ENCODE measurements around the gene CD209. TPM values are rescaled to one million over a fixed set of nuclear protein-coding genes. Genes with fewer than 3 reads are reported as not detected.
"Not testable (repeated sequence)": the region's sequence is repeated elsewhere in the genome, so short reads cannot be mapped to it uniquely, and the experiment has no call there.

Gene CD209
- polyA plus RNA-seq, 1 experiment, result not detected

DNA sequence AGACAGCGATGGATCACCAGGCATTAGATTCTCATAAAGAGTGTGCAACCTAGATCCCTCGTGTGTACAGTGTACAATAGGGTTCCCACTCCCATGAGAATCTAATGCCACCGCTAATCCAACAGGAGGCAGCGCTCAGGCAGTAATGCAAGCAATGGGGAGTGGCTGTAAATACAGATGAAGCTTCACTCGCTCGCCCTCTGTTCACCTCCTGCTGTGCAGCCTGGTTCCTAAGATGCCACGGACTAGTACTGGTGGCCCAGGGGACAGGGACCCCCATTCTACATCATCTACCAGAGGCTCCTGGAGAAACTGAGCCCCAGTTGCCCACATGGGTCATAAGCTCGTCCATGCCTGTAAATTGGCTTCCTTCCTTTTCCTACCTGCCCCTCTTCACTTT lies 23.7 kb upstream of the CD209 start:
- POLR2A ChIA-PET, result no interaction called here
- H3K4me3 ChIP-seq (ENCODE audit: low read depth, low read length), result no peak overlapping the region
- CTCF ChIA-PET, result no interaction called here
- no peaks in the 10 kb centered on the region for H3K9me3 ChIP-seq (ENCODE audit: control insufficient read depth, insufficient read depth, low read length)
- no peak for DNase-seq (ENCODE audit: low read depth, low spot score)
- TF ChIP-seq, protein P1, sequence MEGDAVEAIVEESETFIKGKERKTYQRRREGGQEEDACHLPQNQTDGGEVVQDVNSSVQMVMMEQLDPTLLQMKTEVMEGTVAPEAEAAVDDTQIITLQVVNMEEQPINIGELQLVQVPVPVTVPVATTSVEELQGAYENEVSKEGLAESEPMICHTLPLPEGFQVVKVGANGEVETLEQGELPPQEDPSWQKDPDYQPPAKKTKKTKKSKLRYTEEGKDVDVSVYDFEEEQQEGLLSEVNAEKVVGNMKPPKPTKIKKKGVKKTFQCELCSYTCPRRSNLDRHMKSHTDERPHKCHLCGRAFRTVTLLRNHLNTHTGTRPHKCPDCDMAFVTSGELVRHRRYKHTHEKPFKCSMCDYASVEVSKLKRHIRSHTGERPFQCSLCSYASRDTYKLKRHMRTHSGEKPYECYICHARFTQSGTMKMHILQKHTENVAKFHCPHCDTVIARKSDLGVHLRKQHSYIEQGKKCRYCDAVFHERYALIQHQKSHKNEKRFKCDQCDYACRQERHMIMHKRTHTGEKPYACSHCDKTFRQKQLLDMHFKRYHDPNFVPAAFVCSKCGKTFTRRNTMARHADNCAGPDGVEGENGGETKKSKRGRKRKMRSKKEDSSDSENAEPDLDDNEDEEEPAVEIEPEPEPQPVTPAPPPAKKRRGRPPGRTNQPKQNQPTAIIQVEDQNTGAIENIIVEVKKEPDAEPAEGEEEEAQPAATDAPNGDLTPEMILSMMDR (IDR thresholded peaks at IDR 0.05; ENCODE audit: low read depth, low read length), result no peak
- H3K27me3 ChIP-seq (ENCODE audit: control insufficient read depth, insufficient read depth, low read length), result peaks cover 4% of the 10 kb centered on the region
- H3K27ac ChIP-seq (ENCODE audit: low read depth, low read length), result no peak overlapping the region

DNA sequence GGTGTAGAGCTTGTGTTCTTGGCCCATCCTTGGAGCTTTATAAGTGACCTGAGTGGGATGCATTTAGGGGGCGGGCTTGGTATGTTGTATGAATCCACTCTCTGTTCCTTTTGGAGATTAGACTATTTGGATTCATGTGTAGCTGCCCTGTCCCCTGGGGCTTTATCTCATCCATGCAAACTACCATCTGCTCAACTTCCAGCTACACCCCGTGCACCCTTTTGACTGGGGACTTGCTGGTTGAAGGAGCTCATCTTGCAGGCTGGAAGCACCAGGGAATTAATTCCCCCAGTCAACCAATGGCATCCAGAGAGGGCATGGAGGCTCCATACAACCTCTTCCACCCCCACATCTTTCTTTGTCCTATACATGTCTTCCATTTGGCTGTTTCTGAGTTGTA lies 21.8 kb upstream of the CD209 start:
- Histone ChIP-seq H3K27me3 (ENCODE audit: control insufficient read depth, insufficient read depth, low read length) (peaks cover 3% of the 10 kb centered on the region), H3K9me3 (ENCODE audit: control insufficient read depth, insufficient read depth, low read length) (no peaks in the 10 kb centered on the region), H3K27ac (ENCODE audit: low read depth, low read length) (no peak overlapping the region), H3K4me3 (ENCODE audit: low read depth, low read length) (no peak overlapping the region)
- TF ChIP-seq, protein P1 (IDR thresholded peaks at IDR 0.05; ENCODE audit: low read depth, low read length), result no peak
- POLR2A ChIA-PET, result no interaction called here
- DNase-seq (ENCODE audit: low read depth, low spot score), result no peak
- CTCF ChIA-PET, result no interaction called here

DNA sequence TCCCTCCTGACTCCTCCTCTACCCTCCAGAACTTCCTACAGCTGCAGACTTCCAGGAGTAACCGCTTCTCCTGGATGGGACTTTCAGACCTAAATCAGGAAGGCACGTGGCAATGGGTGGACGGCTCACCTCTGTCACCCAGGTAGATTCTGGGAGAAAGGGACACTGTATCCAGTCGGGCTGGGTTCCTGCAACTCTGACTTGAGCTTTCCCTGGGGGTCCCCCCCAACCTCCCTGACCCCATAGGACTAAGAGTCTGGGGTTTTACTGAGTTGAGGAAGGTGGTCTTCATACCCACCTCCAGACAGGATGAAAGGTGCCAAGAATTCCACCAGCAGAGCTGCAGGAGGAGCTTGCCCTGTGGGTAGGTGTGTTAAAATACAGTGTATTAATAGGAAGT lies 20.2 kb upstream of the CD209 start:
- POLR2A ChIA-PET, result no interaction called here
- peaks cover 3% of the 10 kb centered on the region for H3K27me3 ChIP-seq (ENCODE audit: control insufficient read depth, insufficient read depth, low read length)
- H3K9me3 ChIP-seq (ENCODE audit: control insufficient read depth, insufficient read depth, low read length), result no peaks in the 10 kb centered on the region
- H3K4me3 ChIP-seq (ENCODE audit: low read depth, low read length), result no peak overlapping the region
- CTCF ChIA-PET, result interaction anchor here (0.9 kb wide), 1 partner anchor 814 kb away, joined by 3 read pairs; no protein-coding TSS in a partner anchor
- H3K27ac ChIP-seq (ENCODE audit: low read depth, low read length), result no peak overlapping the region
- DNase-seq (ENCODE audit: low read depth, low spot score), result no peak
- TF ChIP-seq, protein P1 (IDR thresholded peaks at IDR 0.05; ENCODE audit: low read depth, low read length), result no peak

DNA sequence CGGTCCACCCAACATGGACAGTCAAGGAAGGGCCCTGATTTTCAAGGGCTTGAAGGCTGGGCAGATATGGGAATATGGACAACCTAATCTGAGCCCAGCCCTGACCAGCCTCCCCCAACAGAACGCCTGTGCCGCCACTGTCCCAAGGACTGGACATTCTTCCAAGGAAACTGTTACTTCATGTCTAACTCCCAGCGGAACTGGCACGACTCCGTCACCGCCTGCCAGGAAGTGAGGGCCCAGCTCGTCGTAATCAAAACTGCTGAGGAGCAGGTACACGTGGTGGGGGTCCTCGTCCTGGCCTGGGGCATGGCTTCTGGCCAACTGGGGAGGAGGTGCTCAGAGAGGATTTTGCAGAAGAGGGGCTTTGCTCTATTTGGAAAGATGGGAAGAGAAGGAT lies 19.2 kb upstream of the CD209 start:
- Histone ChIP-seq H3K4me3 (ENCODE audit: low read depth, low read length) (no peak overlapping the region), H3K9me3 (ENCODE audit: control insufficient read depth, insufficient read depth, low read length) (no peaks in the 10 kb centered on the region), H3K27me3 (ENCODE audit: control insufficient read depth, insufficient read depth, low read length) (peaks cover 3% of the 10 kb centered on the region), H3K27ac (ENCODE audit: low read depth, low read length) (no peak overlapping the region)
- no peak for DNase-seq (ENCODE audit: low read depth, low spot score)
- ChIA-PET CTCF (no interaction called here), POLR2A (no interaction called here)
- TF ChIP-seq, protein P1 (IDR thresholded peaks at IDR 0.05; ENCODE audit: low read depth, low read length), result no peak

DNA sequence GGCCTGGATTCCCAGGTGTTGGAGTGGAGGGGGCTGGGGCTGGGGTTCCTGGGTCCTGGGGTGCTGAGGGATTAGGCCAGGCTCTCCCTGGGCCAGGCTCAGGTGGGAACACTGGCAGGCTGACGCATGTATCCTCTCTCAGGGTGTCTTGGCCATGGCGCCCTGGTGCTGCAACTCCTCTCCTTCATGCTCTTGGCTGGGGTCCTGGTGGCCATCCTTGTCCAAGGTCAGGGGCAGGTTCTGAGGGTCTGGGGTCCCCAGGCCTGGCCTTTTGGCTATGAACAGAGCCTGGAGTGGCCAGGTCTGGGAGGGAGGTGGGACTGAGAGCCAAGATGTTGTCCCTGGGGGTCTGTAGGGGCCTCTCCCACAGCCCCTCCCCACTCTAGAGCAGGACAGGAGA lies 17.7 kb upstream of the CD209 start:
- CTCF ChIA-PET; H3K27me3 ChIP-seq (ENCODE audit: control insufficient read depth, insufficient read depth, low read length); H3K27ac ChIP-seq (ENCODE audit: low read depth, low read length); H3K9me3 ChIP-seq (ENCODE audit: control insufficient read depth, insufficient read depth, low read length); H3K4me3 ChIP-seq (ENCODE audit: low read depth, low read length); DNase-seq (ENCODE audit: low read depth, low spot score); POLR2A ChIA-PET: not testable (repeated sequence)

DNA sequence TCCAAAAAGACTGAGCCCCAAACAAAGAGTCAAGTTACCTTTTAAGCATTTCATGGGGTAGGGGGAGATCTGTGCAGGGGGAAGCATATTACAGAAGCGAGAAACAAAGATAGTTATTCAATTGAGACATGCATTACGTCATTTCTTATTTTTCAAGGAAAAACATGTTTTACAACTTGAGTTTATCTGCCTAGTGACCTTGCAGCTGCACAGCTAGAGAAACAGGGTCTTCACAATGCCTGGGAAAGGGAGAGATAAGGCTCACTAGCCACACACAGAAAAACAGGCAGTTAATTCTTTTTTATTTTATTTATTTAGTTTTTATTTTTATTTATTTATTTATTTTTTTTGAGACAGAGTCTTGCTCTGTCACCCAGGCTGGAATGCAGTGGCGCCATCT lies 16.8 kb upstream of the CD209 start:
- DNase-seq (ENCODE audit: low read depth, low spot score); H3K27me3 ChIP-seq (ENCODE audit: control insufficient read depth, insufficient read depth, low read length); H3K4me3 ChIP-seq (ENCODE audit: low read depth, low read length); POLR2A ChIA-PET; H3K27ac ChIP-seq (ENCODE audit: low read depth, low read length); H3K9me3 ChIP-seq (ENCODE audit: control insufficient read depth, insufficient read depth, low read length): not testable (repeated sequence)
- CTCF ChIA-PET, result interaction anchor here (0.5 kb wide), 1 partner anchor 152 kb away, joined by 4 read pairs; no protein-coding TSS in a partner anchor

Data from AG04450 (cell line).